ENCODE measurements around the gene TDRD7.

DNA sequence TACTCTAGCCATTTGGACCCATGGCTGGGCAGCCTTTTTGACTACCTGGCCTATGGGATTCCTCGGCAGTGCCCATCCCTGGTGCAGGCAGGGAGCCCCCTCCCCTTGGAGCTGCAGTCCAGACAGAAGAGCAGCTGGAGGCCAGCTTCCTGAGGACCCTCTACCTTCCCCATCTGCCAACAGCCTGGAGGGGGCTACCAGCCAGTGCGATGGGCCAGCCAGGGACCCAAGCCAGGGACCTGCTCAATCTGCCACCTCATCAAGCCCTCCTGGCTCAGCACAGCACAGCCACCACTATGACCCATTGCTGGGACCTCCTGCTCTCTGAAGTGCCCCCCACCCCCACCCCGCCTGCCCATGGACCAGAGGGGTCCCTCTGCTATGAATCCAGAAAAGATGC lies 22.6 kb upstream of the TDRD7 start:
- TF ChIP-seq, protein P1, sequence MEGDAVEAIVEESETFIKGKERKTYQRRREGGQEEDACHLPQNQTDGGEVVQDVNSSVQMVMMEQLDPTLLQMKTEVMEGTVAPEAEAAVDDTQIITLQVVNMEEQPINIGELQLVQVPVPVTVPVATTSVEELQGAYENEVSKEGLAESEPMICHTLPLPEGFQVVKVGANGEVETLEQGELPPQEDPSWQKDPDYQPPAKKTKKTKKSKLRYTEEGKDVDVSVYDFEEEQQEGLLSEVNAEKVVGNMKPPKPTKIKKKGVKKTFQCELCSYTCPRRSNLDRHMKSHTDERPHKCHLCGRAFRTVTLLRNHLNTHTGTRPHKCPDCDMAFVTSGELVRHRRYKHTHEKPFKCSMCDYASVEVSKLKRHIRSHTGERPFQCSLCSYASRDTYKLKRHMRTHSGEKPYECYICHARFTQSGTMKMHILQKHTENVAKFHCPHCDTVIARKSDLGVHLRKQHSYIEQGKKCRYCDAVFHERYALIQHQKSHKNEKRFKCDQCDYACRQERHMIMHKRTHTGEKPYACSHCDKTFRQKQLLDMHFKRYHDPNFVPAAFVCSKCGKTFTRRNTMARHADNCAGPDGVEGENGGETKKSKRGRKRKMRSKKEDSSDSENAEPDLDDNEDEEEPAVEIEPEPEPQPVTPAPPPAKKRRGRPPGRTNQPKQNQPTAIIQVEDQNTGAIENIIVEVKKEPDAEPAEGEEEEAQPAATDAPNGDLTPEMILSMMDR (IDR thresholded peaks at IDR 0.05): no peak
- TF ChIP-seq EZH2phosphoT487 (IDR thresholded peaks at IDR 0.05) (no peak), EZH2 (IDR thresholded peaks at IDR 0.05) (no peak)

Measured in neural progenitor cell (in vitro differentiated cells).